Stimulated activated CD8-positive, alpha-beta memory T cell treated with anti-CD3 and anti-CD28 coated beads, Interleukin-15, amount 100 ng/mL, for 24 hours (primary cell): ENCODE measurements around the gene SPEF2.

ENCODE experiments used
- DNase-seq: peaks from one replicate; pipeline ENCODE4 v3.0.0-alpha.2; 2020; ENCODE audit warnings: low read depth

The SPEF2 gene

DNA sequence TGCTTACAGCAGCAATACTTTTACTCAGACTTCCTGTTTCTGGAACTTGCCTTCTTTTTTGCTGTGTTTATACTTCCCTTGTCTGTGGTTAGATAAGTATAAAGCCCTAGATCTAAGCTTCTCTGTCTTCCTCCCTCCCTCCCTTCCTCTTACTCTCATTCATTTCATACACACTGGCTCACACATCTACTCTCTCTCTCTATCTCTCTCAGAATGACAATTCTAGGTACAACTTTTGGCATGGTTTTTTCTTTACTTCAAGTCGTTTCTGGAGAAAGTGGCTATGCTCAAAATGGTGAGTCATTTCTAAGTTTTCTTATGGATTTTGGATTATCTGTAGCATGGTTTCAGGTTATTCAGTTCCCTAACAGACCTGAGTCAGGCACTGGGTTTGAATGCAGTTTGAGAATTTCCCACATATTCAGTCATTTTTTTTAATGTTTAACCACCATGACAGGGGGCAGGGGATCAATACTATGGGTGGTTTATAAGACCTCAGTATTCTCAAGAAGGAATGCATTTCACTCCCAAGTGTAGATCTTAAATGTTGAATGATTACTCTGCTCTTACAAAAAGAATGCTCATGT lies 239.2 kb downstream of the SPEF2 start, which contains the start of gene IL7R:
Gene IL7R, plus strand, starts transcription at position 127 of the 587 bp plus-strand sequence. Its CDS starts 87 bp downstream, at position 214.
- DNase-seq: no peak

- DNase-seq: no peak
Measured at GRCh38 chr5:35857606-35858205, 240.0 kb downstream of the SPEF2 start.

DNA sequence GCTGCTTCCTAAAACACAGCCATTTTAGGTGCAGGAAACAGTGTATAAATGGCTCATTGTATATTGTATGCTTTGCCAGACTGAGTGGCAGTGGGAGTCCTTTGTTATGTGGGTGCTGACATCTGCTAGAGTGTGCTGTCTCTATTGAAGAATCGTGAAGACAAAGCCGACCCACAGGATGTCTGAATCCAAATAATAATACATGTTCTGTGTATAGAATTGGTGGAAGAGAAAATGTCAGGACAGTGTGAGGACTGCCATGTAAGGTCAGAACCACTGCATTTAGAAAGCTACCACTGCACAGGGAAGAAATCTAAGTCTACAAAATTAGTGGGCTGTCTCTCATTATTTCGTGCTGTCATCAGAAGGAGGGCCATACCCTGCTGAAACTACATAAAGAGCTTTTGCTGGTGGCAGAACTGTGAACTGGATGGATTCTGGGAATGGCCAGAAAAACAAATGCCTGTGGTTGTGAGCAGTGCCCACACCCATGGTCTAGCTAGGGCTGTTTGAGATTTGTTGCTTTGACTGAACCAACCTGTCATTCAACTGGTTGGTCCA lies 241.5 kb downstream of the SPEF2 start:
- DNase-seq: no peak

DNA sequence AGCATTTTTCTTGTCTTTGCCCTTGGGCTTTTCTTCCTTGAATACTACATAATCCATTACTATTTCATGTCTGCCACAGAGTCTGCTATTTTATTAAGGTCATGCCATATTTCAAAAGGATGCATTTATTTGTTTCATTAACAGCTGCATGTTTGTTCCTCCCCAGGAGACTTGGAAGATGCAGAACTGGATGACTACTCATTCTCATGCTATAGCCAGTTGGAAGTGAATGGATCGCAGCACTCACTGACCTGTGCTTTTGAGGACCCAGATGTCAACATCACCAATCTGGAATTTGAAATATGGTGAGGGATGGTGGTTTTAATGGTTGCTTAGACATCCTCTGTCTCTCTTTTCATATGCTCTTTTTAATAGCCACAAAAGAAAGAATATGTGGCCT lies 243.0 kb downstream of the SPEF2 start:
- no peak for DNase-seq

GRCh38 chr5:35861718-35862117 lies 244.1 kb downstream of the SPEF2 start:
- no peak for DNase-seq

- DNase-seq: no peak
Measured at GRCh38 chr5:35862126-35862525, 244.5 kb downstream of the SPEF2 start.

GRCh38 chr5:35863159-35863558 lies 245.5 kb downstream of the SPEF2 start:
- DNase-seq: no peak
